ENCODE data around the gene ADCK1.

GRCh38 chr14:77804592-77804991, 4.7 kb downstream of the ADCK1 start:
- no peak for TF ChIP-seq ZNF274 (IDR thresholded peaks at IDR 0.05; ENCODE audit: low read depth, low read length)
- TF ChIP-seq YY1 (IDR thresholded peaks at IDR 0.05; ENCODE audit: insufficient read depth, insufficient read length): no peak

Measured in NT2/D1 (cell line).